CD1c-positive myeloid dendritic cell (primary cell): ENCODE results near the gene SEC63.
"Not testable (repeated sequence)": the region's sequence is repeated elsewhere in the genome, so short reads cannot be mapped to it uniquely, and the experiment has no call there.

Experiments used
- DNase-seq: peaks from one replicate; pipeline ENCODE4 v3.0.0-alpha.2; 2016; ENCODE audit errors: extremely low spot score

SEC63 gene

GRCh38 chr6:107862383-107862782 is 95.6 kb downstream of the SEC63 start:
- no peak for DNase-seq

DNA sequence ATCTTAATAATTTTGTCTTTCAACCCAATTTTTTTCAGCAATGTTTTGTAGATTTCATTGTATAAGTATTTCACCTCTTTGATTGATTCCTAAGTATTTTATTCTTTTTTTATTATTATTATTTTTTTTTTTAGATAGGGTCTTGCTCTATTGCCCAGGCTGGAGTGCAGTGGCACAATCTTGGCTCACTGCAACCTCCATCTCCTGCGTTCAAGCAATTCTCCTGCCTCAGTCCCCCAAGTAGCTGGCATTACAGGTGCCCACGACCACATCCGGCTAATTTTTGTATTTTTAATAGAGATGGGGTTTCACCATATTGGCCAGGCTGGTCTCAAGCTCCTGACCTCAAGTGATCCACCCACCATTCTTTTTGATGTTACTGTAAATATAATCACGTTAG is 97.0 kb downstream of the SEC63 start:
- not testable (repeated sequence) for DNase-seq

DNA sequence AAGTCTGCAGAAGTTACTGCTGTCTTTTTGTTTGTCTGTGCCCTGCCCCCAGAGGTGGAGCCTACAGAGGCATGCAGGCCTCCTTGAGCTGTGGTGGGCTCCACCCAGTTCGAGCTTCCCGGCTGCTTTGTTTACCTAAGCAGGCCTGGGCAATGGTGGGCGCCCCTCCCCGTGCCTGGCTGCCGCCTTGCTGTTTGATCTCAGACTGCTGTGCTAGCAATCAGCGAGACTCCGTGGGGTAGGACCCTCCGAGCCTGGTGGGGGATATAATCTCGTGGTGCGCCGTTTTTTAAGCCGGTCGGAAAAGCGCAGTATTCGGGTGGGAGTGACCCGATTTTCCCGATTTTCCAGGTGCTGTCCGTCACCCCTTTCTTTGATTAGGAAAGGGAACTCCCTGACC is 97.9 kb downstream of the SEC63 start:
- DNase-seq: not testable (repeated sequence)

DNA sequence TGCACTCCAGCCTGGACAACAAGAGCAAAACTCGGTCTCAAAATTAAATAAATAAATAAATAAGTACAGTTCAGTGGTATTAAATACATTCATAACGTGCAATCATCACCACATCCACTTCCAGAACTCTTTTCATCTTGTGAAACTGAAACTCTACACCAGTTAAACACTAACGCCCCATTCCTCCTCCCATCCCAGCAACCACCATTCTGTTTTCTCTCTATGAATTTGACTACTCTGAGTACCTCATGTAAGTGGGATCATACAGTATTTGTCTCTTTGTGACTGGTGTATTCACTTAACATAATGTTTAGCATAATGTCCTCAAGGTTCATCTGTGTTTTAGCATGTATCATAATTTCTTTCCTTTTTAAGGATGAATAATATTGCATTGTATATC is 104.8 kb downstream of the SEC63 start:
- no peak for DNase-seq

GRCh38 chr6:107849325-107849724 is 108.7 kb downstream of the SEC63 start:
- DNase-seq: no peak

GRCh38 chr6:107847844-107848802 is 109.9 kb downstream of the SEC63 start:
- peak; percentile 87 for DNase-seq

- no peak for DNase-seq
These were observed 111.7 kb downstream of the SEC63 start for GRCh38 chr6:107846262-107846795.

DNA sequence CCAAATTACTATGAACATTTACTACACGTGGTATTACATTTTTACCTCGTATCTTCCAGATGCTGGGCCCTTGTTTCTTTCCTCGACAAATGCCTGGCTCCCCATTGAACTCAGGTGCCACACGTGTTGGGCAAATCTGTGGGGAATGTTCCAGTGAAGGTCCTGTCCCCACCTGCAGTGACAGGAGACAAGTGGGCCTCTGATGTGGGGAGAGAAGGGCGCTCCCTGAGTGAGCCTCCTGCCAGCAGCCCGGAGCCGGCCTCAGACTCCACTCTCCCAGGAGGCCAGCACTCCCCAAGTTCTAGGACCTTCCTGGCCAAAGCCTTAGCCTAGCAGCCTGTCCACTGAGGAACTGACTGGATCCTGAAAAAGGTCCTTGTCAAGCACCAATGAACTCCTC is 112.2 kb downstream of the SEC63 start:
- DNase-seq: no peak

GRCh38 chr6:107843400-107843799 is 114.6 kb downstream of the SEC63 start:
- DNase-seq: no peak

GRCh38 chr6:107841275-107841670 is 116.7 kb downstream of the SEC63 start:
- DNase-seq: no peak

DNA sequence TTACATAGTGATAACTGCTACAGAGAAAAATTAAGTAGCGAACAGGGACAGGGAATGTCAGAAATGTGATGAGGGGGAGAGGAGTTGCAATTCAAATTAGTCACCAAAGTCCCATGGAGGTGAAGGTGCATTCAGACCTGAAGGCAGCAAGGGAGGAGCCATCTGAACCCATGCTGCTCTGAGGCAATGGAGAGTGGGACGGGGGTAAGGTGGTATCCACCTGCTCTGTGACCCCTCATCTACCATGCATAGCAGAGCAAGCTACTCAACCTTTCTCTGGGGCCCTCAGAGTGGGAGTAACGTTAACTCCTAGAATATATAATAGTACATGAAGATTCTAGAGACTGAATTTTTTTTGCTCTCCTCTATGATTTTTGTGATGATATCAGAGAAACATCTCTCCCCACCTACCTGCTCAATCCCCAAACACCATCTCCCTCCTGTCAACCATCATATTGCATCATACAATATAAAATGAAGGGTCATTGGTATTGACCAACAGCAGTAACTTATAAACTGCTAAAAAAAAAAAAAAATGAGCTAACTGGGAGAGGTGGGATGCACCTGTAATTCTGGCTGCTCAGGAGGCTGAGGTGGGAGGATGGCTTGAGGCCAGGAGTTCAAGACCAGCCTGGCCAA is 117.3 kb downstream of the SEC63 start:
- DNase-seq: no peak

DNA sequence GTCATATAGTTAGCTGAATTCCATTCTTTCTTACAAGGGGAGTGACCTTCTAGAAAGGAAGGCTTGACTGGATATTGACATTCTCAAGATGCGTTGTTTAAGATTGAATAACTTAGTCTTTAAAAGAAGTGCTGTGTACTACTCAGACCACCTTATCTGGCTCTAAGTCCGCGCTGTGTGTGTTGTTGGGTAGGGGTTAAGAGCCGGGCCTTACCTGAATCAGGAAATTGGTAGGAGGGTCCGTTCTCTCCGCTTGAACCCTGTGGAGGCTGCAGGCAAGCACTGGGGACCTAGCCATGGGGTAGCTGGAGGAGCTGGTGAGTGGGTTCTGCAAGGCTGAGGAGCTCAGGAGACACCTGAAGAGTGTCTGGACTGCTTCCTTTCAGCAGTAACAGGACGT is 124.9 kb downstream of the SEC63 start:
- DNase-seq: no peak

DNA sequence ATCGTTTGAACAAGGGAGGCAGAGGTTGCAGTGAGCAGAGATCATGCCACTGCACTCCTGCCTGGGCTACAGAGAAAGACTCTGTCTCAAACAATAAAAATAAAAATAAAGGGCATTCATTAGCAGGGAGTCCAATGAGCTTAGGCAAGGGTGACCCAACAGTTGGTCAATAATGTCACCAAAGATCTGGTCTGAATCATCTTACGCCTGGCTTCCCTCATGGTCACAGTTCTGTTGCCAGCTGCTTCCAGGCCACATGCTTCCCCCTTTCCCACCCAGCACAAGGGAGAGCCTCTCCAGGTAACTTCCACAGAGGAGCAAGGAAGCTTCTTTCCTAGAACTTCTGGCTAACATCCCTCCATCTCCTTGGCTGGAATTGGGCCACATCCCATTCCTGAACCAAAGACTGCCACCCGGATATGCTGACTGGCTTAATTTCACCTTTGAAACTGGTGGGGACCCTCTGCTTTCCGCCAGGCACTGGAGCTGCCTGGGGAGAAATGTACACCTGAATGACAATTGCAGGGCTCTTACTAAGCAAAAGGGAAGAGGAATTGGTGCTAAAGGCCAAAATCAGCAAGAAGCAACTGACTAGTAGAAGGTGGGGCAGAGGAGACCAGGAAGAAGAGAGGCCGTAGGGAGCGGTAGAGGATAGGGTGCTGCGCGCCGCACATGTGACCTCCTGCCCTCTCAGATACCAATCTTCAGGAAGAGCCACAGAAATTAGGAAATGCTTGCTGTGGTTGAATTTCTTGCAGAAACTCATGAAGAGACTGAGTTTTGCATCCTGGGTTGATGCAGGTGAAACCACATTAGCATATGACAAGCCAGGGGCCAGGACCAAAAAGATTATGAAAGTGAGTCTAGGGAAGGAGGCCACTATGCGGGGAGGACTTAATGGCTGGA is 125.6 kb downstream of the SEC63 start:
- DNase-seq: no peak

DNA sequence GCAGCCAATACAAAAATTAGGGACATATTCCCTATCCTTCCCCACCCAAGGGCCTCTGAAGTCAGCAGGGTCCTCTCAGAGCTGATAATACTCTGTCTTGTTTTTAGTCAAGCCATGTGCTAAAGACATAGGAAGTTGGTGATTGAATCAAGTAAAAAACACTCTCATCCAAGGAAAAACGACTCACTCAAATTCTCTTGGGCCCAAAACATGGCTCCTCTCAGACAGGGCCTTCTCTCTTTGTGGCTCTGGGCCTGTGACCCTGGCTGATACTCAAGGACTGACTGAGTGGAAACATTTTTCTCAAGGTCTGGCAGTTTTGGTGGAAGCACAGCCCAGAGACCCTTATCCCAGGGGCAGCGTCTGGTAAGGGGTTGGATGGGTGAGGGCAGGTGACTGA is 127.9 kb downstream of the SEC63 start:
- no peak for DNase-seq

DNA sequence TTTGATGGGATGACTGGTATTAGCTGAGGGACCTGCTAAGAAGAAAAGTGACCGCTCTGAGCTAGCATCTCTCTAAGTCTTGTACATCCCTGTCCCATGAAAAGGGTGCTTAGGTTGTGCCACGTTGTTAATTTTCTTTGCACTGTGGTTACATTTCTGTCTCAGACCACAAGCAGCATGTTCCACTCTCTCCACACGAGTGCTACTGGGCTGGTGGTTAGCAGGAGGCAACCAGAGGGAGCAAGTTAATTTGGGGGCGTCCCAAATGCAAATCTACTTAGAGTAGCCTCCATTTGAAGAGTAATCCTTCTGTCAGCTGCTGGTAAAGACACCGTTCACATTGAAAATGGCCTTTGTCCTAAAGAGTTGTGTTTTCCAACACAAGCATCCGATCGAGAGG is 130.5 kb downstream of the SEC63 start:
- DNase-seq: no peak

DNA sequence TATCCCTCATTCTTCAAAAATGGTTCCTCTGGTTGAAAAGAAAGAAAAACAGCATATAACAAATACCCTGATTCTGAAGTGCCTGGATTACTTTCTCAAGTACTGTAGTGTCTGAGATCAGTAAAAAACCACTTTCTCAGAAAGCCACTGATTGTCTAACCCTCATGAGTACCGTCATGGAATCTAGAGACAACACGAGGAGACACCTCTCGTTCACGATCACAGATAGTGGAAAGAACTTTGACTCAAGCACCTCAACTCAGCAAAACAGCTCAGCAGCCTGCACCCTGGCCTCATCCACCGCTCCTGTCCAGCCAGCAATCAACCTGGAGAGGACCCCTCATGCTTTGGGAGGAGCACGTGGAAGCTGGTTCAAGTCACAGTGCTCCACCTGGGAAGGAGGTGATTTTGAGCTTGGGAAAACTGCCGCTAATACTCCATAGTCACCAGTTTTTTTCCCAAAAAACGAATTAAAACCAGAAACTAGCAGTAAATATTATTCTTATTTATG is 134.9 kb downstream of the SEC63 start:
- DNase-seq: peak; percentile 54

GRCh38 chr6:107822176-107823046 is 135.6 kb downstream of the SEC63 start:
- peak; percentile 53 for DNase-seq

GRCh38 chr6:107821591-107821990 is 136.4 kb downstream of the SEC63 start:
- DNase-seq: no peak

GRCh38 chr6:107820338-107821261 is 137.4 kb downstream of the SEC63 start:
- DNase-seq: peak; percentile 20

DNA sequence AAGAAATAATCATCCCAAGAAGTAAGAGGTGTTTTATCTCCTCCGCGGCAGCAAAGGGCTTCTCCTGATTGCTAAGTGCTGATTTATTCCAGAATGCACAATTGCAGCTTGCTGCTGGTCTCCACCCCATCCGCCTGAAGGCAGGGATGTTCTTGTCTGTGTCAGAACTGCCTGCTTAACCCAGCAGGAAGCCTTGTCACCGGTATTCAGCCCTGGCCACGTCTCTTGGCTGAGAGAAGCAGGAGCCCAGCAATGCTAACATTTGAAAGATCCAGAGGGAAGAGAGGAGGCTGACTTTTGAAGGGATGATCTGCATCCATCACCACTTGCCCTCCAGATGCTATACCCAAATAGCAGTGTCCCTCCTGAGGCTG is 138.1 kb downstream of the SEC63 start:
- DNase-seq: no peak
